A549 (cell line): ENCODE data around the gene PHKB. TPM values are rescaled to one million over a fixed set of nuclear protein-coding genes. Genes with fewer than 3 reads are reported as not detected.

ENCODE experiments used
- ATAC-seq, 2 experiments: fragments of 200-7000 bp in 1 of 2; fragments of >200 bp in 1 of 2; cut with Nextera tagmentation in 1 of 2; cut with Tn5 transposase in 1 of 2; 3 replicates each; pipeline versions ENCODE4 v1.8.0 to v1.9.1; 2018 to 2020; ENCODE audit warnings: mild to moderate bottlenecking in 1 of 2, moderate library complexity in 1 of 2
- CTCF ChIA-PET: fragments of 300-600 bp; sonication (Branson Sonifier 250); formaldehyde crosslinking; extraction: SDS; loops from one replicate; lab custom pipeline; 2021; ENCODE audit warnings: antibody characterized with exemption, inconsistent platforms; lab: Yijun Ruan, JAX
- POLR2A ChIA-PET: fragments of 350-600 bp; formaldehyde crosslinking; extraction: SDS; loops from one replicate; lab custom pipeline; 2021; ENCODE audit warnings: antibody characterized with exemption, inconsistent platforms; lab: Yijun Ruan, JAX
- DNase-seq, 2 experiments: peaks; one replicate each; pipeline versions ENCODE4 v3.0.0 to v3.0.0-alpha.2; 2011 to 2016; ENCODE audit warnings: low read depth in 1 of 2, low spot score in 1 of 2
- FAIRE-seq: peaks from 2 replicates; lab custom pipeline; 2011; peaks lifted over from hg19 to GRCh38; lab: Jason Lieb, UNC
- H3K27ac ChIP-seq, 2 experiments: fragments of >200 bp; sonication (Bioruptor Twin); formaldehyde crosslinking; 3 replicates each; pipeline ENCODE4 v1.5.1; 2016 to 2017
- H3K4me1 ChIP-seq: fragments of >200 bp; sonication (Bioruptor Twin); formaldehyde crosslinking; 3 replicates; pipeline ENCODE4 v1.6.1; 2016
- H3K4me2 ChIP-seq: fragments of >200 bp; sonication (Bioruptor Twin); formaldehyde crosslinking; 3 replicates; pipeline ENCODE4 v1.6.1; 2016
- H3K4me3 ChIP-seq: fragments of >200 bp; sonication (Bioruptor Twin); formaldehyde crosslinking; 3 replicates; pipeline ENCODE4 v1.5.1; 2016
- H3K9me3 ChIP-seq: fragments of >200 bp; sonication (Bioruptor Twin); formaldehyde crosslinking; 3 replicates; pipeline ENCODE4 v1.6.1; 2016
- ATOH8 ChIP-seq: fragments of 250-450 bp; sonication (Bioruptor Pico); IDR thresholded peaks from 2 replicates; pipeline ENCODE4 v1.5.0; 2020; ENCODE audit warnings: low read depth, mild to moderate bottlenecking, moderate library complexity
- BCL3 ChIP-seq: fragments of >200 bp; sonication (Bioruptor Twin); formaldehyde crosslinking; IDR thresholded peaks from 3 replicates; pipeline ENCODE4 v1.6.1; 2016
- BHLHE40 ChIP-seq: IDR thresholded peaks from 2 replicates; pipeline ENCODE4 v1.6.1; 2012; ENCODE audit warnings: low read depth, low read length, inconsistent platforms
- CBX2 ChIP-seq: fragments of 200-600 bp; sonication (generic); IDR thresholded peaks from 2 replicates; pipeline ENCODE4 v1.6.1; 2016; ENCODE audit warnings: low read depth, mild to moderate bottlenecking, borderline replicate concordance
- CBX8 ChIP-seq: fragments of 200-600 bp; sonication (generic); IDR thresholded peaks from 2 replicates; pipeline ENCODE4 v1.6.1; 2016
- CEBPB ChIP-seq, 2 experiments: fragments of >200 bp in 1 of 2; sonication (Bioruptor Twin) in 1 of 2; formaldehyde crosslinking in 1 of 2; IDR thresholded peaks; 2 replicates each; pipeline ENCODE4 v1.6.1; 2012 to 2016
- CHD4 ChIP-seq: fragments of 200-600 bp; sonication (generic); IDR thresholded peaks from 2 replicates; pipeline ENCODE4 v1.6.1; 2016; ENCODE audit warnings: antibody characterized with exemption, mild to moderate bottlenecking, borderline replicate concordance
- E2F6 ChIP-seq: IDR thresholded peaks from 2 replicates; pipeline ENCODE4 v1.6.1; 2012; ENCODE audit warnings: low read depth, borderline replicate concordance
- EHF ChIP-seq: fragments of 250-450 bp; sonication (Bioruptor Pico); IDR thresholded peaks from 2 replicates; pipeline ENCODE4 v1.5.0; 2020; ENCODE audit warnings: mild to moderate bottlenecking
- EHMT2 ChIP-seq: fragments of 200-600 bp; sonication (generic); IDR thresholded peaks from 2 replicates; pipeline ENCODE4 v1.6.1; 2016; ENCODE audit warnings: antibody characterized with exemption, low read depth, mild to moderate bottlenecking, moderate library complexity
- FOSL2 ChIP-seq, 2 experiments: fragments of 450-650 bp in 1 of 2; fragments of >200 bp in 1 of 2; sonication (Bioruptor Twin) in 1 of 2; formaldehyde crosslinking; IDR thresholded peaks; 2 replicates each; pipeline versions ENCODE4 v1.5.0 to v1.6.1; 2016 to 2020; ENCODE audit warnings: mild to moderate bottlenecking in 1 of 2, moderate library complexity in 1 of 2
- GATA3 ChIP-seq: IDR thresholded peaks from 2 replicates; pipeline ENCODE4 v1.6.1; 2012; ENCODE audit warnings: borderline replicate concordance
- HDAC2 ChIP-seq: fragments of 200-600 bp; sonication (generic); IDR thresholded peaks from 2 replicates; pipeline ENCODE4 v1.6.1; 2016
- HEYL ChIP-seq: fragments of 250-450 bp; sonication (Bioruptor Pico); IDR thresholded peaks from 2 replicates; pipeline ENCODE4 v1.8.0; 2021; ENCODE audit warnings: mild to moderate bottlenecking, moderate library complexity
- HOXA7 ChIP-seq: fragments of 250-450 bp; sonication (Bioruptor Pico); IDR thresholded peaks from 2 replicates; pipeline ENCODE4 v1.5.0; 2020; ENCODE audit warnings: mild to moderate bottlenecking, moderate library complexity
- HOXB13 ChIP-seq: fragments of 250-450 bp; sonication (Bioruptor Pico); IDR thresholded peaks from 2 replicates; pipeline ENCODE4 v1.5.0; 2020; ENCODE audit warnings: low read depth, mild to moderate bottlenecking, moderate library complexity
- JUN ChIP-seq, 2 experiments: fragments of >200 bp; sonication (Bioruptor Twin); formaldehyde crosslinking; IDR thresholded peaks; 2 replicates in 1 of 2; 3 replicates in 1 of 2; pipeline ENCODE4 v1.6.1; 2016 to 2017
- MAX ChIP-seq: IDR thresholded peaks from 2 replicates; pipeline ENCODE4 v1.6.1; 2012
- MAZ ChIP-seq: fragments of 150-350 bp; IDR thresholded peaks from 2 replicates; pipeline ENCODE4 v1.6.1; 2014; ENCODE audit warnings: antibody characterized with exemption, low read depth, low read length, borderline replicate concordance
- MYC ChIP-seq: IDR thresholded peaks from 2 replicates; pipeline ENCODE4 v1.6.1; 2012; ENCODE audit warnings: mild to moderate bottlenecking, inconsistent platforms, low read length, improper control_type of control experiment, borderline replicate concordance
- PBX3 ChIP-seq: IDR thresholded peaks from 2 replicates; pipeline ENCODE4 v1.6.1; 2012
- PHF8 ChIP-seq: fragments of 200-600 bp; sonication (generic); IDR thresholded peaks from 2 replicates; pipeline ENCODE4 v1.6.1; 2016; ENCODE audit warnings: low read depth, mild to moderate bottlenecking, antibody characterized with exemption, moderate library complexity, borderline replicate concordance
- POLR2A ChIP-seq: IDR thresholded peaks from 2 replicates; pipeline ENCODE4 v1.6.1; 2012; ENCODE audit warnings: mild to moderate bottlenecking, low read length
- POLR2AphosphoS2 ChIP-seq: conservative IDR thresholded peaks from 2 replicates; pipeline ENCODE4 v1.6.1; 2012; ENCODE audit warnings: low read length, improper control_type of control experiment, inconsistent platforms
- RAD21 ChIP-seq, 2 experiments: fragments of >200 bp in 1 of 2; sonication (Bioruptor Twin) in 1 of 2; formaldehyde crosslinking in 1 of 2; IDR thresholded peaks in 1 of 2; conservative IDR thresholded peaks in 1 of 2; 2 replicates in 1 of 2; 3 replicates in 1 of 2; pipeline ENCODE4 v1.6.1; 2012 to 2018; ENCODE audit warnings: inconsistent platforms in 1 of 2
- RCOR1 ChIP-seq: fragments of 150-350 bp; IDR thresholded peaks from 2 replicates; pipeline ENCODE4 v1.6.1; 2014; ENCODE audit warnings: antibody characterized with exemption, low read length, low read depth
- RFX5 ChIP-seq: fragments of 450-650 bp; IDR thresholded peaks from 2 replicates; pipeline ENCODE4 v1.7.1; 2014; ENCODE audit warnings: antibody characterized with exemption, mild to moderate bottlenecking, moderate library complexity
- RNF2 ChIP-seq: fragments of 200-600 bp; sonication (generic); IDR thresholded peaks from 2 replicates; pipeline ENCODE4 v1.6.1; 2016; ENCODE audit warnings: low read depth, mild to moderate bottlenecking, antibody characterized with exemption, moderate library complexity, borderline replicate concordance
- SREBF2 ChIP-seq: fragments of 450-650 bp; IDR thresholded peaks from 2 replicates; pipeline ENCODE4 v1.6.1; 2014; ENCODE audit warnings: mild to moderate bottlenecking, moderate library complexity
- TFCP2L1 ChIP-seq: fragments of 250-450 bp; sonication (Bioruptor Pico); IDR thresholded peaks from 2 replicates; pipeline ENCODE4 v1.5.0; 2021; ENCODE audit warnings: mild to moderate bottlenecking
- USF2 ChIP-seq: fragments of 450-650 bp; IDR thresholded peaks from 2 replicates; pipeline ENCODE4 v1.6.1; 2014; ENCODE audit warnings: antibody characterized with exemption
- ZNF302 ChIP-seq: fragments of 250-450 bp; sonication (Bioruptor Pico); IDR thresholded peaks from 2 replicates; pipeline ENCODE4 v1.9.0; 2021; ENCODE audit warnings: inconsistent platforms, mild to moderate bottlenecking, moderate library complexity
- ZSCAN20 ChIP-seq: fragments of 250-450 bp; sonication (Bioruptor Pico); IDR thresholded peaks from 2 replicates; pipeline ENCODE4 v1.8.0; 2022; ENCODE audit warnings: mild to moderate bottlenecking, moderate library complexity
- WGBS: methylation state at CpG from one replicate; pipeline ENCODE4 v1.1.6; 2017; ENCODE audit errors: missing lambda C conversion rate; 5-methylcytosine and 5-hydroxymethylcytosine counted together
- polyA plus RNA-seq, 4 experiments: library from polyadenylated mRNA; depleted of rRNA in 3 of 4; stranded (reverse); fragments of >200 nt; fragmentation: RNase III in 1 of 4; extraction: RNeasy Plus Mini Kit Qiagen cat#74134 plus additional on column Dnase treatment in 1 of 4; gene quantifications; 2 replicates in 3 of 4; 3 replicates in 1 of 4; pipeline ENCODE4 v1.2.3, GENCODE V29; 2011 to 2017

The PHKB gene
- polyA plus RNA-seq, 2 of the 4 experiments (the other 2 are of a cell fraction): 33.2 to 96.8 TPM

GRCh38 chr16:47488051-47488450 lies 26.9 kb downstream of the PHKB start:
- H3K4me2 ChIP-seq: no peak overlapping the region
- H3K4me1 ChIP-seq: peaks cover 13% of the 10 kb centered on the region
- 96% methylated on average over 3 of the region's 3 CpGs for WGBS
- TF ChIP-seq BCL3: no peak
- TF ChIP-seq POLR2A: no peak
- TF ChIP-seq GATA3: no peak
- TF ChIP-seq MYC: no peak
- TF ChIP-seq RFX5: no peak
- no peak for TF ChIP-seq HEYL (CRISPR knock-in tag)
- no peak for TF ChIP-seq CHD4
- no peak for TF ChIP-seq FOSL2 (IDR thresholded peaks at IDR 0.05)
- no peak for TF ChIP-seq FOSL2 (CRISPR knock-in tag; IDR thresholded peaks at IDR 0.05)
- no peak for TF ChIP-seq MAZ
- no peak for TF ChIP-seq EHF
- TF ChIP-seq CBX2: no peak
- TF ChIP-seq POLR2AphosphoS2: no peak
- TF ChIP-seq CBX8: no peak
- no peak for TF ChIP-seq EHMT2
- no peak for TF ChIP-seq HOXB13 (CRISPR knock-in tag)
- TF ChIP-seq TFCP2L1 (CRISPR knock-in tag): no peak
- no peak for TF ChIP-seq RCOR1
- no peak for TF ChIP-seq PHF8
- TF ChIP-seq SREBF2: no peak
- TF ChIP-seq ZNF302 (CRISPR knock-in tag): no peak
- no peak for DNase-seq
- peaks cover 6% of the 10 kb centered on the region; the same call in 1 of the 3 replicates for H3K9me3 ChIP-seq
- no peak overlapping the region for H3K27ac ChIP-seq
- POLR2A ChIA-PET: no interaction called here
- FAIRE-seq: no peak
- H3K4me3 ChIP-seq: no peak overlapping the region
- CTCF ChIA-PET: interaction anchor here (0.6 kb wide), 1 partner anchor 87 kb away, joined by 3 read pairs; no protein-coding TSS in a partner anchor
- ATAC-seq: no peak

GRCh38 chr16:47490471-47490870 lies 29.3 kb downstream of the PHKB start:
- CTCF ChIA-PET: no interaction called here
- Histone ChIP-seq H3K27ac (no peak overlapping the region), H3K4me3 (no peak overlapping the region), H3K4me1 (peaks cover 13% of the 10 kb centered on the region), H3K4me2 (no peak overlapping the region), H3K9me3 (peaks cover 6% of the 10 kb centered on the region; the same call in 1 of the 3 replicates)
- TF ChIP-seq USF2: no peak
- TF ChIP-seq CHD4: no peak
- TF ChIP-seq ZSCAN20 (CRISPR knock-in tag): no peak
- TF ChIP-seq E2F6: no peak
- no peak for TF ChIP-seq HDAC2
- TF ChIP-seq FOSL2 (IDR thresholded peaks at IDR 0.05): no peak
- no peak for TF ChIP-seq FOSL2 (CRISPR knock-in tag; IDR thresholded peaks at IDR 0.05)
- TF ChIP-seq RNF2: no peak
- no peak for TF ChIP-seq ATOH8 (CRISPR knock-in tag)
- TF ChIP-seq MAZ: no peak
- TF ChIP-seq GATA3: no peak
- no peak for TF ChIP-seq HOXA7 (CRISPR knock-in tag)
- no peak for TF ChIP-seq BHLHE40
- no peak for TF ChIP-seq RAD21 (conservative IDR thresholded peaks at IDR 0.05 in 1 of 2, IDR thresholded peaks at IDR 0.05 in 1 of 2)
- TF ChIP-seq MAX: no peak
- TF ChIP-seq CEBPB (IDR thresholded peaks at IDR 0.05): no peak
- no peak for TF ChIP-seq PBX3
- TF ChIP-seq JUN (IDR thresholded peaks at IDR 0.05): no peak
- DNase-seq: no peak
- no peak for FAIRE-seq
- POLR2A ChIA-PET: no interaction called here
- ATAC-seq: no peak
